A549 (cell line): ENCODE results near the gene JARID2.

ENCODE experiments used
- CTCF ChIP-seq: fragments of >200 bp; sonication (Bioruptor Twin); formaldehyde crosslinking; IDR thresholded peaks from 3 replicates; pipeline ENCODE4 v1.5.1; 2016
- NR3C1 ChIP-seq: fragments of >200 bp; sonication (Bioruptor Twin); formaldehyde crosslinking; IDR thresholded peaks from 3 replicates; pipeline ENCODE4 v1.6.1; 2017

DNA sequence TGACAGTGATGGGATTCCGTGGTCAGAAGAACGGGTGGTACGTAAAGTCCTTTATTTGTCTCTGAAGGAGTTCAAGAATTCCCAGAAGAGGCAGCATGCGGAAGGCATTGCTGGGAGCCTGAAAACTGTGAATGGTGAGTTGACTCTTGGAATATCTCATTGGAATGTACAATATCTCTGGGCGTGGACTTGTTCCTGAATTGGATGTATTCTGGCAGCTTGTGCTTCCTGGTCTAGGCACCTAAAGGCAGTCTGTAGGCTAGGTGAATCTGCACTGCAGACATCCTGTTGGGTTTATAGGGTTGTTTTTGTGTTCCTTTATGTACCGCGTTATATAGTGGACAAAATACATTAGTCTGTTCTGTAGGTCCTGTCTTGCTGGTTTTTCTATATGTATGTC lies 128.2 kb downstream of the JARID2 start:
- no peak for TF ChIP-seq CTCF
- TF ChIP-seq NR3C1 = no peak
